Mammary epithelial cell (primary cell): ENCODE measurements around the gene PAWR.

Experiments
- CTCF ChIP-seq, 2 donors: IDR thresholded peaks in 1 of 2; conservative IDR thresholded peaks in 1 of 2; 2 replicates each; pipeline ENCODE4 v1.5.1; 2011 to 2012; ENCODE audit warnings: inconsistent platforms in 2 of 2, low read length in 2 of 2, mild to moderate bottlenecking in 2 of 2, control low read depth in 1 of 2, low read depth in 1 of 2; ENCODE audit not compliant: insufficient read depth in 1 of 2; ENCODE audit errors: extremely low read depth in 1 of 2
- EZH2 ChIP-seq: IDR thresholded peaks from 2 replicates; pipeline ENCODE4 v1.6.1; 2012; ENCODE audit warnings: low read length, inconsistent platforms, borderline replicate concordance

- TF ChIP-seq CTCF (conservative IDR thresholded peaks at IDR 0.05 in 1 of 2, IDR thresholded peaks at IDR 0.05 in 1 of 2; ENCODE audit: extremely low read depth in 1 of 2, insufficient read depth in 1 of 2, low read depth in 1 of 2, low read length in 2 of 2), result no peak
- no peak for TF ChIP-seq EZH2
These were observed 144.2 kb downstream of the PAWR start for GRCh38 chr12:79546466-79547043.
